Astrocyte (in vitro differentiated cells and primary cell): ENCODE measurements around the gene HSD17B14.
"Not testable (repeated sequence)": the region's sequence is repeated elsewhere in the genome, so short reads cannot be mapped to it uniquely, and the experiment has no call there.

Experiments used
- CTCF ChIP-seq: IDR thresholded peaks from 2 replicates; pipeline ENCODE4 v1.5.1; 2011; ENCODE audit warnings: low read depth, mild to moderate bottlenecking, inconsistent platforms, low read length, moderate library complexity; ENCODE audit not compliant: insufficient read depth
- EZH2 ChIP-seq: IDR thresholded peaks from 2 replicates; pipeline ENCODE4 v1.6.1; 2012; ENCODE audit warnings: mild to moderate bottlenecking, low read length, inconsistent platforms; ENCODE audit not compliant: insufficient read depth

GRCh38 chr19:48879696-48880095, 43.4 kb upstream of the HSD17B14 start:
- TF ChIP-seq CTCF, EZH2: not testable (repeated sequence)
